Activated CD8-positive, alpha-beta memory T cell treated with anti-CD3 and anti-CD28 coated beads, Interleukin-2, amount 50 U/mL, for 48 hours (primary cell): ENCODE results near the gene AJAP1.
"Not testable (repeated sequence)": the region's sequence is repeated elsewhere in the genome, so short reads cannot be mapped to it uniquely, and the experiment has no call there.

Source experiments
- DNase-seq: peaks from one replicate; pipeline ENCODE4 v3.0.0-alpha.2; 2020

The AJAP1 gene

DNA sequence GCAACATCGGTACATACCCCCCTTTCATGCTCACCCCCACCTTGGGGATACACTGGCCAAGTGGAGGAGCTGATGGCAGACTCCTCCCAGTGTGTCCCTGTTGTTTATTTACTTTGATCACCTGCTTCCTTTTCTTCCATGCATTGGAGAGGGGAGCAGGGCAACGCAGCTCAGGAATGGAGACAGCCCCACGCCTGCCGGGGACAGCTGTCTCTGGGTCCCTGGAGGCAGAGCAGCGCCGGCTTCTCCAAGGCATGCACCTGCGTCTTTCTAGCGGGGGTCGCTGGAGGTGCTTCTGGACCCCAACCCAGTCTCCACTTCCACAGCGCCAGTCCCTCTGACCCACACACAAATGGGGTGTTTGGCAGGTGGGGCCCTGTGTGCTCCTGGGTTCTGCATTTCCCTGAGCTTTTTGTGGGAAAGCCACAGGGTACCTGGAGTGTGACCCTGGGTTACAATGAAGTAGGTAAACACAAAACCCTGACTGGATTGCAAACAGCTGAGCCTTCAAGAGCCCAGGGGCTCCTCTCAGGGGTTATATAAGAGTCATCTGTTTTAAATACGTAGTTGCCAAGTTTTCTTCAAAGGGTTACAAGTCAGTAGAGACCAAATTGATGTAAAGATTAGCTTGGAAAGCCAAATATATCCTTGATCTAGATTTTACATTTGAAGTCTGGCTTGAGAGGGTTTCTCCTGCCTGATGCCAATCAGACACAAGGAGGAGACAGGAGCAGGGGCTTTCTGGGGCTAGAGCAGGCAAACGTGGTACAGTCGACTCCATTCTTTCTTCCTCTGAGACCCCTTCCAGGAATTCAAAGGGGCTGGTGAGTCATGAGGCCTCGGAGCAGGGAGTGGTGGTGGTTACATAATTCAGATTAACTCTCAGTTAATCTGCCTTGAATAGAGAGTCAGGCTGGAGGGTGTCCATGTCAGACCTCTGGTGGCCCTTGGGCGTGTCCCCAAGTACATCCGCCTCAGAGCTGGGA, 4.5 kb downstream of the AJAP1 start:
- DNase-seq, result no peak

DNA sequence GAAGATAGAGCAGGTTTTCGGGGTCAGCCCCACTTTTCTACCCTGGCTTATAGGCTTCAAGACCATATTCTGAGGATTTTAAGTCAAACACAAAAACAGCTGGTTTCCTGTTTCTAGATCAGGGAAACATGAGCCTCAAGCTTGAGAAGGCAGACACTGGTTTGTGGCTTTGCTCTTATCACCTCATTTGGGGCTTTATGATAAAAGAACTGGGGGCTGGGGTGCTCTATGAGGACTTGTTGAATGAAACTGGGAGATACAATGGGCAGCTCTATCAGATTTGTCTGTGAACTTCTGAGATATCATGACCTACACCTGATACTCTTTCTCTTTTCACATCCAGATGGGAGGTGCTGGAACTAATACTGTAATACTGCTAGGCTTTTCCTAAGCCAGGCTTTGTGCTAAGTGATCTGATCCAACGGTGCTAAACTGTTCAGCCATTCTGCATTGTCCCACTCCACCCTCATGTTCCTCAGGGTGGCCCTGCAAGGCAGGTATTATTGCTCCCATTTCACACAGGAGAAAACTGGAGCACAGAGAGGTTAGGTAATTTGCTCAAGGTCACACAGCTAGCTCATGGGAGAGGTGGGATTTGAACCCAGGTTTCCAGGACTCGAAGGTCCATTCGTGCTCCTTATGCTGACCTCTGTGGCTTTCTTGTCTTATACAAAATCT, 6.6 kb downstream of the AJAP1 start:
- no peak for DNase-seq

DNA sequence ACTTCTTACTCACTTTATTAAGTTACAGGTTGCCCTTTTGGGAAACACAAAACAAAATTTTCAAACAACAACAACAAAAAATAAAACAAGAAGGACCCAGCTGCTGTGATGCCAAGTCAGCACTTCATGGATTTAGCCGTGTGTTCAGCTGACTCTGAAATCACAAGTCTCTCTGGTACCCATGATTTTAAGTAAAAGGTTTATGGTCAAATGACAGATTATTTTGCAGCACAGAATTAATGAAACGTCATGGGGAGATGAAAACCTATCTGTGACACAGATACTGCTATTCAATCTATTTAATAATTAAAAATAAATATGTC, 7.1 kb downstream of the AJAP1 start:
- no peak for DNase-seq

DNA sequence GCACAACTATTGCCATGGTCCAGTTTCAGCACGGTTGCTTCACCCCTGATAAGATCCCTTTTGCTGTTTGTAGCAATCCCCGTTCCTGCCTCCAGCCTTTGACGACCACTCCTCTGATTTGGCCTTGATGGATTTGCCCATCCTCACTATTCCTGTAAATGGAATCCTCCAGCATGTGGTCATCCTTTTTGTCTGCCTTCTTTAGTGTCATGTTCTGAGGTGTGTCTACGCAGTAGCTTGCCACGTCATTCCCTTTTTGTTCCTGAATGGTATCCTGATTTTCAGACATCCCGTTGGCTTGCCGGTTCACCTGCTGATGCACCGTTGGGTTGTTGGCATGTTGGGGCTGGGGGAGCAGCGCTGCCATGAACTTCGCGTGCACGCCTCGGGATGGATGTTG, 7.8 kb downstream of the AJAP1 start:
- no peak for DNase-seq

DNA sequence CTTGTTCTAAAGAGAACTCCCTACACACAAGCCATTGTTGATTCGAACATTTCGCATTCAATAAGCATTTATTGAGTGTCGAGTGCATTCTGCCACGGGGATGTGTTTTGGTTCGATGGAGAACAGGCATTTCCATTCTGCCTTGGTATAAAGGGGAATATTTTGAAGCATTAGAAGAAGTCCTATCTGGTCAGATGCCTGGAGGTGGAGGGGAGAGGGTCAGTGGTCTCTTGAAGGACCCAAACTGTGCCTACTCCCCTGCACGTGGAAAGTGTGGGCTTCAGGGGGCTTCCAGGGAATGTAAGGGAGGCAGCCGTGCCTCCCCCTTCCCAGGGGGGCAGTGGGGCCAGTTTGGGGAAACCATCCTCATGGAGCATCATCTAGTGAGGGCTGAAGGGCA, 8.3 kb downstream of the AJAP1 start:
- DNase-seq, result no peak

DNA sequence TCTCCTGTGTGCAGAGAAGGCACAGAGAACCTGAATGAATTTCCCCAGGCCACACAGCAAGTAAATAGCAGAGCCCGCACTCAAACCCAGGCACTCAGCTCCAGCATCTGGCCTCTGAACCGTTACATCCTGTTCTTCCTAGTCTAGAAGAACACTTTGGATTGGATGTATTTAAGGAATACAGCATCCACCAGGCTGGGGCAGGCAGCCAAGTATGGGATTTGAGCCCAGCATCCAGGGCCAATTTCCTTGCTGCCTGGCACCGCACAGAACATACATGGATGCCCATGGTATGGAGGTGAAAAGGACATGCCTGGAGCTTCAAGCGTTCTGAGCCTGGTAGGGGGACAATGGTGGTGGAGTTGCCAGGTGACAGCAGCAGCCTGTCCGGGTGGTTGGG, 9.7 kb downstream of the AJAP1 start:
- no peak for DNase-seq

DNA sequence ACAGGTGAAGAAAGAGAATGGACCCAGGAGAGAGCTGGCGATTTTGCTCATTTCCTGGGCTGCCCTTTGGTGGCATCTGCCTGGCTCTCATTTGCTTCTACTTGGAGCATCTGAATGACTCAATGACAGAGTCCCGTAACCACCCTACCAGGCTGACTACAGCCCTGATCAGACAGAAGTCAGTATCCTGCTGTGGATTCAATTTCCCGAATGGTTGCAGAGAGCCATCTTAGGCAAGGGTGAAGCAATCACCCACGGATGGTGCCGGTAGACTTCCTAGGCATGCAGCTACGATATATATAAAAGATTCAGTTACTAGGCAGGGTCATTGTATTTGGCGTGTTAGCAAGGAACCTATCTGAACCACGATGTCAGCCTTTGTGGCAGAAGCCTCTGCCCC, 10.2 kb downstream of the AJAP1 start:
- no peak for DNase-seq

DNA sequence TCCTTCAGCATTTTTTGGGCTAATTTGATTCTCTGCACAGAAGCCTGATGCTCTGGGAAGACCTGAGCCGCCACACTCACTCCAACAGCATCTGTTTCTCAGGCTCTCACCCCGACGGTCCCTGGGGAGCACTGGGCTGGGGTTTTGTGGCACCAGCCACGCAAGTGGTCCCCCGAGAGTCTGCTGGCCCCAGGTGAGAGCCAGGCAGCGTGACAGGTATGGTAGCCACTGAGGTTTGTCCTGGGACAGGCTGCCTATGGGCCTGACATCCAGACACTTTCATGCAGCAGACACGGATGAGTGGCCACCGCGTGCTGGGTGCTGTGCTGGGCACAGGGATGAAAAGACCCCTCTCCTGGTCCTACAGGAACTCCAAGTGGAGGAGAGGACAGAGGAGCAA, 11.0 kb downstream of the AJAP1 start:
- no peak for DNase-seq

DNA sequence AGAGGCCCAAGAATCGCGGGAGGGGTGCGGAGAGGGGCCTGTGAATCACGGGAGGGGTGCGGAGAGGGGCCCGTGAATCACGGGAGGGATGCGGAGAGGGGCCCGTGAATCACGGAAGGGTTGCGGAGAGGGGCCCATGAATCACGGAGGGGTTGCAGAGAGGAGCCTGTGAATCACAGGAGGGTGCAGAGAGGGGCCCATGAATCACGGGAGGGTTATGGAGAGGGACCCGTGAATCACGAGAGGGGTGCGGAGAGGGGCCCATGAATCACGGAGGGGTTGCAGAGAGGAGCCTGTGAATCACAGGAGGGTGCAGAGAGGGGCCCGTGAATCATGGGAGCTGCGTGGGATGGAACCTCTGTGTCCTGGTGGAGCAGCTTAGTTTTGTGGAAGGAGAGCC, 12.3 kb downstream of the AJAP1 start:
- not testable (repeated sequence) for DNase-seq

DNA sequence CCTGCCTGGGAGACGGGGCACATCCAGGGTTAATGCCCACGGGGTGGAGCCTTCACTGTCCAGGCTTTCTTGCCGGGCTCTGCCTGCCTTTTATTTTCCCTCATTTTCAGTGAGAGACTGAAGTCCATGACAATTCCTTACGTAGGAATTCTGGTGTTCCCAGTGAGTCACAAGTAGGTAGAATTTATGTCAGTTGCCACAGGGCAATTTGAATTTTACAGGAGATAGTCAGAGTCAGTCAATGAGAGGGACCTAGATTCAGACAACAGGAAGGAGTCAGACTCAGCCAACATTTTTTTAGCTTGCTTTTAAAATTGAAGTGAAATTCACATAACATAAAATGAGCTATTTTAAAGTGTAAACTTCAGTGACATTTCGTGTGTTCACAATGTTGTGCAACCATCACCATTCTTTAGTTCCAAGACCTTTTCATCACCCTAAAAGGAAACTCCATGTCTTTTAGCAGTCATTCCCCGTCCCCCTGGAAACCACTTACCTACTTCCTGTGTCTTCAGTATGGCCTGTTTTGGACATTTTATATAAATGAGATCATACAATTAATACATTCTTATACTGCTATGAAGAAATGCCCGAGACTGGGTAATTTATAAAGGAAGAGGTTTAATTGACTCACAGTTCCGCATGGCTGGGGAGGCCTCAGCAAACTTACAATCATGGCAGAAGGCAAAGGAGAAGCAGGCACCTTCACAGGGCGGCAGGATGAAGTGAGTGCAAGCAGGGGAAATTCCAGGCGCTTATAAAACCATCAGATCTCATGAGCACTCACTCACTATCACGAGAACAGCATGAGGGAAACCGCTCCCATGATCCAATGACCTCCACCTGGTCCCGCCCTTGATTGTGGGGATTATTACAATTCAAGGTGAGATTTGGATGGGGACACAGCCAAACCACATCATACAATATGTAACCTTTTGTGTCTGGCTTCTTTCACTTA, 14.6 kb downstream of the AJAP1 start:
- DNase-seq, result no peak

DNA sequence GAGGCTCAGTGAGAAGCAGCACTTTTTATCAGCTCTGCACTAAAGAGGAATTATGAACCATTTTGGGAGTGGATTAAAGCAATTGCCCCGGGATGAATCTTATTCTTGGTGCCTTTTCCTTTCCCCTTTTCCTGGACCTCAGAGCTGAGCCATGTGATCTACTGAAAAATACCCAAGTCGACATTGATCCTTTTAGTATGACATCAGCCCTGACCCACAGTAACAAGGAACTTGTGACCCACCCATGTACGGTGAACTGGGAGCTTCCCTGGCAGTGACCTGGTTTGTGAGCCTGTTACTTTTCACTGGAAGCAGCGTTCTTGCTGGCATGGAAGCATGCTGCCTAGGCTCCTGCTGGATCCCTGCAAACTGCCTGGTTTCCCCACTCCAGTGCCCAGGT, 15.9 kb downstream of the AJAP1 start:
- no peak for DNase-seq

DNA sequence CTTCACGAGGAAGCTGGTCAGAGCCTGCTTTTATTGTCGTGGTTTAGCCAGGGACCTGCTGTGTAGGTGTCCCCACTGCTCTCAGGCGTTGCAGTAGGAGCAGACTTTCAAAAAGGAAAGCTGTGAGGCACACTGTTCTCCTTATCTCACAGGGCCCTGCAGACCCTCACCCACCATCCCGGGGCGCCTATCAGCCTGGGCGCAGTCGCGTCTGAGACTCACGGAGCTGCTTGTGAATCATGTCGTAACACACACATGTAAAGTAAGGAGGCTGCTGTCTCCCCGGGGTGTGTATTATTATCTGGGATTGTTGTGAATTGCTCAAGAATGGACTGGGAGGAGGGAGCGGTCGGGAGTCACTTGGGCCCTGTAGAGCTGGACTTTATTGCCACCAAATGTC, 17.4 kb downstream of the AJAP1 start:
- DNase-seq, result no peak

DNA sequence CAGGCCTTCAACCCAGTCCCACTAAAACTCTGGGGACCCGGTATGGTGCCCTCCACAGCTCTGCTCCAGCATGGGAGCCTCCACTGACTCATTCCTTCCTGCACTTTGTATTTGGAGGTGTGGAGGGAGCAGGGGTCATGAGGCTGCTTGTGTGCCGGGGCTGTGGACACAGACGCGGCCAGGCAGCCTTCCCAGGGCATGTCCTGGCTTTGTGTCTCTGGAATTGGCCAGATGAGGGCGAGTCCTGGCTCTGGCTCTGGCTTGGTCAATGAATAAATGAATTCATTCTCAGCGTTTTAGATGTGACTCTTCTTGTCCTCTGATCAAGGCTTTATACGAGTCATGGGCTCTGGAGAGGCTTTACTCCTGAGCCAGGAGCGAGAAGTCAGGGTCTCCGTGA, 19.1 kb downstream of the AJAP1 start:
- DNase-seq, result no peak

DNA sequence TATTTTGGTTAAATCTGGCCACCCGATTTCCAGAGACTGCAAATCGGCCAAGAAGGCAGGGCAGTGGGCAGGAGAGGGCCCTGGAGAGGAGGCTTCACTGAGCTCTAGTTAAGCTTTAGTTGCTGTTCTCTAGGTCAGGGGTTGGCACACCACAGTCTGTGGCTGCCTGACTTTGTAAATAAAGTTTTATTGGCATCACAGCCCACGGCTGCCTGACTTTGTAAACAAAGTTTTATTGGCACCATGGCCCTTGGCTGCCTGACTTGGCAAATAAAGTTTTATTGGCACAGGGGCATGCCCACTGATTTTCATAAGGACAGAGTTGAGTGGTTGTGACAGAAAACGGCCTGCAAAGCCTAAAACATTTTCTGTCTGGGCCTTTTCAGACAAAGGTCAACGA, 19.7 kb downstream of the AJAP1 start:
- no peak for DNase-seq

DNA sequence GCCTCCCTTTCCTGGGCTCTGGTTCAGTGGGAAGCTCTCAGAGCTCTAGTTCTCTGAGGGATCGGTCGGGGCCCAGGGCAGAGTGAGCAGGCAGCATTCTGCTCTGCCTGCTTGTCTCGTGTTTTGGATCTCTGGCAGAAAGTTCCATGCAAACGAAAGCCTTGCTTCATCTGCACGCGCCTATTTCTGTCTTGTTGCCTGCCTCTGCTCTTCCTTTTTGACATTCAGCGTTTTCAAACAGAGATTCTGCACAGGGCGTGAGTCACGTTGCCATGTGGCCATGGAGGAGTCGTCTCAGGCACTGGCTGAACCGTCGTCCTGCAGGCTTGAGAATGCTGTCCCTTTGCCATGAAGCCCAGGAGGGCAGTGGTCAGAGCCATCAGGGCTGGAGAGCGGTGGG, 20.3 kb downstream of the AJAP1 start:
- DNase-seq, result no peak

DNA sequence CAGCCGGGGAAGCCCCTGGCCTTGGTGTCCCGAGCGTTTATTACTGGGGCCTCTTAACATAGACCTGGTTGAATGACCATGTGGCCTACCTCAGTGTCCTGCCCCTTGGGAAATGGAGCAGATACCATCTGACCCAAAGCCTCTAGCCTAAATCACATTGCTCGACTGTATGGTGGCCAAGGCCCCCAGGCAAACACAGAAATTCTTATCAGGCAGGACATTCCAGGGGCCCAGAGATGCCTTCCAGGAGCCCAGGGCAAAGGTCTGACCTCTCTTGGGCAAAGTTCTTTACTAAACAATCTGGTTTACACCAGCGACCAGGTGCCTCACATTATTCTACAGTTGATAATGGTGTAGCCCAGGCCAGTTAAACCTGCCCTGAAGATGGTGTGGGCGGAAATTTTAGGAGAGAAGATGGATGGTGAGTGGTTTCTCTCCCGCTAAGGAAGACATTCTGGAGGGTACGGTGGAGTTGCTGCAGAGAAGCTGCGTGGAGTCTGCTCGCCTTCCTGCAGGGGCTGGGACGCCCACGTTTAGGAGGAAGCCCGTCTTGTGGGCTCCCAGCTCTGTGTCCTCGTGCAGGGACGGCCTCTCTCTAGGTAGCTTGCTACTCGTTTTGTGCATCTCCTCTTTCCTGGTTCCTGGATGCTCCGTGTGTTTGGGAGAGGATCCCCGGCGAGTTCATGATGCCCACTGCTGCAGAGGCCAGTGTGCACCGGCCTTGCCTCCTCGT, 21.2 kb downstream of the AJAP1 start:
- no peak for DNase-seq

DNA sequence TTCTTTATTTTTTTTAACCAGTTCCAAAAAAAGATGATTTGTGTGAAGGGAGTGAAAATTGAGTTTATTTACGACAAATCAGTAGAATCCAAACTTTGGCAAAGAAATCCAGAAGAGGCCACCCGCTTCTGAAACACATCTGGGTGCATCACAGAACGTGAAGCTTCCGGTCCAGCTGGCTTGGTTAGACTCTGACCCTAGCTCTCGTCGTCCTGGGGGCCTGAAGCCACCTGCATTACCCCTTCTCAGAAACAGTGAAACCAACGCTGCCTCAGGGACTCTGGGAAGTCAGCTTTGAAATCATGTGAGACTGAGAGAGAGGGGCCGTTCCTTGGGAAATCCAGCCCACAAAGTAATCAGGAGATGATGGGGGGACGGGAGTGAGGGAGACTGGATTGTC, 21.8 kb downstream of the AJAP1 start:
- no peak for DNase-seq

DNA sequence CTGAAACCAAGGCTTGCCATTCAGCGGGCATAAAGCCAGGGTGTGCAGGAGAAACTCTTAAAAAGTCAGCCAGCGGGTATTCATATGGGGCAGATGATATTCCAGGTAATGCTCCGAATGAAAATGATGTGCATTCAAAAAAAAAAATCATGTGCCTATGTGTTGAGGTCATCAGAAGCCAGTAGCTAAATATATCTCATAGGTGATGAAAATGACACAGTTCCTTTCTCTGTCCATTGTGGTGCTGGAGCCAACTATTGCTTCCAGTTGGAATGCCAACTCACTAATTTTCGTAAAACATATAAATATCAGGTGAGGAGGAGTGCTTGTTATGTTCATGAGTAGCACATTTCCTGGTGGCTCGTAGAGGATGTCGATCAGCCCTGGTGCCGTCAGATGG, 23.2 kb downstream of the AJAP1 start:
- no peak for DNase-seq

DNA sequence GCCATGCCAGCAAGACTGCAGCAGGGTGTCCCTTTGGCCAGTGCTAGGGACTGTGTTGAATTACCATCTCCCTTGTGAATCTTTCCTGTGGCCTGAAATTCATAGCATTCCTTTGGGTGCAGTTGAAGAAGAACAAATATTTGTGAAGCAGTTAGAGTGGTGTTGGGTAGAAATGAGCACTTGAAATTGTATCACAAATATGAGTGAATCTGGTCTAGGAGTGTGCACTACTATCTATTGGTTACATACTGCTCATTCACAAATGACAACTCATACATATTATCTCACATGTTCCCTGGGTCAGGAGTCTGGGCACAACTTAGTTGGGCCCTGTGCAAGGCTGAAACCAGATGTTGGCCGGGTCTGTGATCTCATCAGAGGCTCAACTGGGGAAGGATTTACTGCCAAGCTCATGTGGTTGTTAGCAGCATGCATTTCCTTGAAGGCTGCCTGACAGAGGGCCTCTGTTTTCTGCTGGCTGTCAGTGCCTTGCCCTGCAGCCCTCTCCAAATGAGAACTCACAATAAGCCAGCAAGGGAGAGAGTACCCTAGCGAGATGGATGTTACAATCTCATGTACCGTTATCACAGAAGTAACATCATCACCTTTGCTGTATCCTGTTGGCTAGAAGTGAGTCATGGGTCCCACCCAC, 23.8 kb downstream of the AJAP1 start:
- DNase-seq, result no peak

DNA sequence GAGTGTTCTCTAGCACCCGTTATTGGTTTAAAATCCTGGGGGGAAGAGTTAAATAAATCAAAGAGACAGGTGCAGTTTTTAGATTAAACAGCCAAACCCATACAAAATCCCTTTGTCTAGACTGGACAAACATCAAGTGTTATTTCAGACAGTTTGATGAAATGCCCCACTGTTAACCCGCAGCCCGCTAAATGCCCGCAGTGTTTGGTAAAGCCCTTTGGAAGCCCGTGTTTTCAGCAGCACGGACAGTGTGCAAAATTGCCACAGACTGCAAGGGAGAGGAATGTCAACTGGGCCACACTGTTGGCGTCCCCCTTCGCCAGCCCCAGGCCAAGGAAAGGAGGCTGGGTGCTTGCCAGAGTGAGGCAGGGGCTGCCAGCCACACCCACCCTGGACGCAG, 26.6 kb downstream of the AJAP1 start:
- DNase-seq, result no peak

DNA sequence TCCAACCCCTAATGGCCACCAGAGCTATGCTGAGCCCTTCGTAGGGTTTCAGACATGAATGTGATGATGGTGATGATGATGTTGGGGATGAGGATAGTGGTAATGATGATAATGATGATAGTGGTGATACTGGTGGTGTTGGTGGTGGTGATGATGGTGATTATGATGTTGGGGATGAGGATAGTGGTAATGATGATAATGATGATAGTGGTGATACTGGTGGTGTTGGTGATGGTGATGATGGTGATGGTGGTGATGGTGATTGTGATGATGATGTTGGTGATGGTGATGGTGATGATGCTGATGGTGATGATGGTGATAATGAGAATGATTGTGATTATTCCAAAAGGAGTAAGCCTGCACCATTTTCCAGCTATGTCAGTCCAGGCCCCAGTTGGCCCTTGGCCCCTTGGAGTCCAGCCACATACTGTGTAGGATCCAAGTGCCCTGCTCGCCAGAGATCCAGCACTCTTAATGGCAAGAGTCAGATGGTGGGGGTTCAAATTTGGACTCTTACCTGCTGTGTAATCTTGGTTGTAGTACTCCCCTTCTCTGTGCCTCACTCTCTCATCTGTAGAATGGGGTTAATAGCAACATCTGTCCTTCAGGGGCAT, 28.3 kb downstream of the AJAP1 start:
- no peak for DNase-seq

DNA sequence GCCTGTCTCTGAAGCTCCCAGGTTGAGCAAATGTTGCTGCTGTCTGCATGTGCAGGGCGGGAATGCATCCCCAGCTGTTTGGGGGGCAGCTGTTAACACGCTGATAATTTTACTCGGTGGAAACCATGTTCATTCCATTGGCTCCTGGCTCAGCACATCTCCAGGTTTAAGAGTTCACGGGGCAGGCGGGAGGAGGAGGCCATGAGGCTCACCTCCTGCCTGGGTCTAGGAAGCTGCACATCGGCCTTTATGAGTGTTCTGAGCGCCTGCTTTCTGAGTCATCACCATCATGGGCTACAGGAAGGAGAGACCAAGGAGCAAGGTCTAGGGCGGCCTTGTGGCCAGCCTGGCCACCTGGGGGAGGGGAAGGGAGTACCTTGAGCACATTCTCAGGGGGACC, 29.7 kb downstream of the AJAP1 start:
- no peak for DNase-seq
